DOHH2 (cell line): ENCODE results near the gene FLAD1.

Experiments used
- H3F3A ChIP-seq: fragments of 200-600 bp; sonication (generic), shearing (Covaris generic); 2 replicates; pipeline ENCODE4 v1.6.0; 2016; ENCODE audit warnings: antibody characterized with exemption, mild to moderate bottlenecking; ENCODE audit not compliant: control insufficient read depth, insufficient read depth
- H3K27ac ChIP-seq: fragments of 200-600 bp; sonication (generic); 2 replicates; pipeline ENCODE4 v1.5.1; 2014; ENCODE audit warnings: low read depth, mild to moderate bottlenecking, low read length, moderate library complexity
- H3K27me3 ChIP-seq: fragments of 200-600 bp; sonication (generic); 2 replicates; pipeline ENCODE4 v1.6.1; 2014; ENCODE audit warnings: mild to moderate bottlenecking, low read length, mixed read lengths; ENCODE audit not compliant: control insufficient read depth
- H3K36me3 ChIP-seq: fragments of 200-600 bp; sonication (generic); 2 replicates; pipeline ENCODE4 v1.6.1; 2014; ENCODE audit warnings: mild to moderate bottlenecking, low read length, moderate library complexity, mixed read lengths; ENCODE audit not compliant: control insufficient read depth
- H3K4me1 ChIP-seq: fragments of 200-600 bp; sonication (generic); 2 replicates; pipeline ENCODE4 v1.6.1; 2014; ENCODE audit warnings: mild to moderate bottlenecking, low read length, mixed read lengths; ENCODE audit not compliant: control insufficient read depth
- H3K4me2 ChIP-seq: fragments of 200-600 bp; sonication (generic); 2 replicates; pipeline ENCODE4 v1.6.0; 2014; ENCODE audit warnings: mild to moderate bottlenecking, low read length, moderate library complexity
- H3K4me3 ChIP-seq: fragments of 200-600 bp; sonication (generic); 2 replicates; pipeline ENCODE4 v1.5.1; 2014; ENCODE audit warnings: mild to moderate bottlenecking, low read length, mixed read lengths
- H3K79me2 ChIP-seq: fragments of 200-600 bp; sonication (generic); 2 replicates; pipeline ENCODE4 v1.6.1; 2014; ENCODE audit warnings: mild to moderate bottlenecking, low read length, mixed read lengths; ENCODE audit not compliant: control insufficient read depth
- H3K9me2 ChIP-seq: fragments of 200-600 bp; sonication (generic); replicated peaks from 2 replicates; pipeline ENCODE4 v1.6.1; 2014; ENCODE audit warnings: mild to moderate bottlenecking, low read length, mixed read lengths; ENCODE audit not compliant: control insufficient read depth
- H3K9me3 ChIP-seq: fragments of 200-600 bp; sonication (generic); 2 replicates; pipeline ENCODE4 v1.6.1; 2014; ENCODE audit warnings: antibody characterized with exemption, low read length, mixed read lengths; ENCODE audit not compliant: control insufficient read depth, insufficient read depth
- H4K20me1 ChIP-seq: fragments of 200-600 bp; sonication (generic); 2 replicates; pipeline ENCODE4 v1.6.0; 2014; ENCODE audit warnings: low read depth, mild to moderate bottlenecking, antibody characterized with exemption, low read length, moderate library complexity; ENCODE audit not compliant: control insufficient read depth, insufficient read depth
- EZH2phosphoT487 ChIP-seq: fragments of 200-600 bp; sonication (generic); IDR thresholded peaks from 2 replicates; pipeline ENCODE4 v1.6.1; 2017; ENCODE audit warnings: borderline replicate concordance, mild to moderate bottlenecking, antibody characterized with exemption, low read length, moderate library complexity, mixed read lengths
- TF ChIP-seq, protein P1 (sequence below): fragments of 200-600 bp; sonication (generic); IDR thresholded peaks from one replicate; pipeline ENCODE4 v1.5.1; 2014; ENCODE audit warnings: antibody characterized with exemption, mild to moderate bottlenecking, low read depth, low read length; ENCODE audit not compliant: poor library complexity, severe bottlenecking

Gene FLAD1

GRCh38 chr1:155030243-155030795, 47.2 kb downstream of the FLAD1 start:
- H3F3A ChIP-seq, result no peaks in the 10 kb centered on the region
- no peaks in the 10 kb centered on the region for H3K4me1 ChIP-seq
- H3K4me3 ChIP-seq, result no peak overlapping the region
- no peak overlapping the region for H3K4me2 ChIP-seq
- H3K36me3 ChIP-seq, result no peaks in the 10 kb centered on the region
- H3K27me3 ChIP-seq, result peaks cover 13% of the 10 kb centered on the region
- no peak overlapping the region for H3K27ac ChIP-seq
- H3K79me2 ChIP-seq, result no peaks in the 10 kb centered on the region
- H3K9me2 ChIP-seq, result no peaks in the 10 kb centered on the region
- no peaks in the 10 kb centered on the region for H4K20me1 ChIP-seq
- no peaks in the 10 kb centered on the region for H3K9me3 ChIP-seq
- no peak for TF ChIP-seq EZH2phosphoT487
- TF ChIP-seq, protein P1, sequence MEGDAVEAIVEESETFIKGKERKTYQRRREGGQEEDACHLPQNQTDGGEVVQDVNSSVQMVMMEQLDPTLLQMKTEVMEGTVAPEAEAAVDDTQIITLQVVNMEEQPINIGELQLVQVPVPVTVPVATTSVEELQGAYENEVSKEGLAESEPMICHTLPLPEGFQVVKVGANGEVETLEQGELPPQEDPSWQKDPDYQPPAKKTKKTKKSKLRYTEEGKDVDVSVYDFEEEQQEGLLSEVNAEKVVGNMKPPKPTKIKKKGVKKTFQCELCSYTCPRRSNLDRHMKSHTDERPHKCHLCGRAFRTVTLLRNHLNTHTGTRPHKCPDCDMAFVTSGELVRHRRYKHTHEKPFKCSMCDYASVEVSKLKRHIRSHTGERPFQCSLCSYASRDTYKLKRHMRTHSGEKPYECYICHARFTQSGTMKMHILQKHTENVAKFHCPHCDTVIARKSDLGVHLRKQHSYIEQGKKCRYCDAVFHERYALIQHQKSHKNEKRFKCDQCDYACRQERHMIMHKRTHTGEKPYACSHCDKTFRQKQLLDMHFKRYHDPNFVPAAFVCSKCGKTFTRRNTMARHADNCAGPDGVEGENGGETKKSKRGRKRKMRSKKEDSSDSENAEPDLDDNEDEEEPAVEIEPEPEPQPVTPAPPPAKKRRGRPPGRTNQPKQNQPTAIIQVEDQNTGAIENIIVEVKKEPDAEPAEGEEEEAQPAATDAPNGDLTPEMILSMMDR, result no peak

DNA sequence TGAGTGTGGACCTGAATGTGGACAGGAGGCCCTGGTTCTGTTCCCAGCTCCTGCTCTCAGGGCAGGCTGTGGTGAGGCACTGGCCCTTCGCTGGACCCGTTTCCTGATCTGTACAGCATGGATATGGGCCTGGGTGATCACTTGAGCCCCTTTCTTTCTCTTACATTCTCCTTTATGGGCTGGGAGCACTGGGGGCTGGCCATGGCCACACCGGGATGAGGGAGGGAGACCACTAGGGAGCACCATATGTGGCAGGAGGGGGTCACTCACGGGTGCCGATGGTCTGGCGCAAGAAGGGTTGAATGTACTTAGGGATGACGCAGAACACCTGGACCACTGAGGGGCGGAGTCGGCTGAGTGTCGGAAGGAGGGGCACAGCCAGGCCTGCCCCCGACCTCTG, 47.8 kb downstream of the FLAD1 start:
- no peaks in the 10 kb centered on the region for H3F3A ChIP-seq
- H3K27me3 ChIP-seq, result peaks cover 13% of the 10 kb centered on the region
- no peak overlapping the region for H3K27ac ChIP-seq
- TF ChIP-seq EZH2phosphoT487, result no peak
- TF ChIP-seq, protein P1, result no peak
- no peaks in the 10 kb centered on the region for H3K36me3 ChIP-seq
- H3K4me3 ChIP-seq, result no peak overlapping the region
- H3K4me2 ChIP-seq, result no peak overlapping the region
- no peaks in the 10 kb centered on the region for H3K79me2 ChIP-seq
- no peaks in the 10 kb centered on the region for H4K20me1 ChIP-seq
- no peaks in the 10 kb centered on the region for H3K4me1 ChIP-seq
- H3K9me2 ChIP-seq, result no peaks in the 10 kb centered on the region
- no peaks in the 10 kb centered on the region for H3K9me3 ChIP-seq

- Histone ChIP-seq H3K27me3 (peaks cover 16% of the 10 kb centered on the region), H3K79me2 (no peaks in the 10 kb centered on the region), H3K9me2 (no peaks in the 10 kb centered on the region), H3K36me3 (no peaks in the 10 kb centered on the region), H4K20me1 (no peaks in the 10 kb centered on the region), H3K27ac (no peak overlapping the region), H3F3A (no peaks in the 10 kb centered on the region), H3K4me3 (no peak overlapping the region), H3K4me2 (no peak overlapping the region), H3K4me1 (no peaks in the 10 kb centered on the region), H3K9me3 (no peaks in the 10 kb centered on the region)
- TF ChIP-seq, protein P1, result no peak
- no peak for TF ChIP-seq EZH2phosphoT487
These were observed 49.7 kb downstream of the FLAD1 start for GRCh38 chr1:155032886-155033285.
